Erythroblast (primary cell): Measurements from ENCODE around the gene CD79B.
"Not testable (repeated sequence)": the region's sequence is repeated elsewhere in the genome, so short reads cannot be mapped to it uniquely, and the experiment has no call there.

ENCODE experiments used
- GATA1 ChIP-seq: IDR thresholded peaks from 2 replicates; pipeline ENCODE4 v1.6.1; 2011; ENCODE audit warnings: low read depth, mild to moderate bottlenecking, control low read depth, low read length, moderate library complexity
- POLR2A ChIP-seq: IDR thresholded peaks from 2 replicates; pipeline ENCODE4 v1.6.1; 2011; ENCODE audit warnings: mild to moderate bottlenecking, low read length

DNA sequence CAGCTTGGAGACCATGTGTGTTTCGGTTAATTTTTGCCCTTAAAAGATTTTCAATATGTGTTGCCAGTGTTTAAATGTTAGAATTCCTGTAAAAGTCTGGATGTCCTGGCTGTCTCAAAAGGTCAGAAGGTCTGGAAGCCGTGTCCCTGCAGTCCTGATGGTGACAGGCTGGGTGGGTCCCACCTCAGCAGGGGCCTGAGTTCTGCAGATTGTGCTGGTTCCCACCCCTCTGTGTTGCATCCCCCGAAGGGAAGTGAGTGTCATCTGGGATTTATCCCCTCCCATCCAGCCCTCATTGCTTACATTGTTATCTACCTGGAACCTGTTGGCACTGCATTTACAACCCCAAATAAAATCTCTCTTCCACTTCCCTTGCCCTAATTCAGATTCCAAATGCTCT, 38.1 kb downstream of the CD79B start:
- TF ChIP-seq POLR2A, GATA1: not testable (repeated sequence)
